Stimulated activated naive CD8-positive, alpha-beta T cell treated with anti-CD3 and anti-CD28 coated beads, Interleukin-15, Interleukin-2, amounts not matched to agents 100 ng/mL and 50 ng/mL, for 24 hours (primary cell): ENCODE results near the gene S100A9.
"Not testable (repeated sequence)": the region's sequence is repeated elsewhere in the genome, so short reads cannot be mapped to it uniquely, and the experiment has no call there.

Experiments used
- H3K27ac Mint-ChIP-seq: one replicate; pipeline ENCODE4 v1.8.0; 2021; ENCODE audit warnings: mild to moderate bottlenecking, mixed read lengths
- H3K27me3 Mint-ChIP-seq: one replicate; pipeline ENCODE4 v1.8.0; 2021; ENCODE audit warnings: mixed read lengths
- H3K36me3 Mint-ChIP-seq: one replicate; pipeline ENCODE4 v1.8.0; 2021; ENCODE audit warnings: low read depth, mixed read lengths
- H3K4me1 Mint-ChIP-seq: one replicate; pipeline ENCODE4 v1.8.0; 2021; ENCODE audit warnings: low read depth, mixed read lengths
- H3K4me3 Mint-ChIP-seq: one replicate; pipeline ENCODE4 v1.8.0; 2021; ENCODE audit warnings: mild to moderate bottlenecking, mixed read lengths
- H3K9me3 Mint-ChIP-seq: one replicate; pipeline ENCODE4 v1.8.0; 2021; ENCODE audit warnings: mixed read lengths

Gene S100A9

DNA sequence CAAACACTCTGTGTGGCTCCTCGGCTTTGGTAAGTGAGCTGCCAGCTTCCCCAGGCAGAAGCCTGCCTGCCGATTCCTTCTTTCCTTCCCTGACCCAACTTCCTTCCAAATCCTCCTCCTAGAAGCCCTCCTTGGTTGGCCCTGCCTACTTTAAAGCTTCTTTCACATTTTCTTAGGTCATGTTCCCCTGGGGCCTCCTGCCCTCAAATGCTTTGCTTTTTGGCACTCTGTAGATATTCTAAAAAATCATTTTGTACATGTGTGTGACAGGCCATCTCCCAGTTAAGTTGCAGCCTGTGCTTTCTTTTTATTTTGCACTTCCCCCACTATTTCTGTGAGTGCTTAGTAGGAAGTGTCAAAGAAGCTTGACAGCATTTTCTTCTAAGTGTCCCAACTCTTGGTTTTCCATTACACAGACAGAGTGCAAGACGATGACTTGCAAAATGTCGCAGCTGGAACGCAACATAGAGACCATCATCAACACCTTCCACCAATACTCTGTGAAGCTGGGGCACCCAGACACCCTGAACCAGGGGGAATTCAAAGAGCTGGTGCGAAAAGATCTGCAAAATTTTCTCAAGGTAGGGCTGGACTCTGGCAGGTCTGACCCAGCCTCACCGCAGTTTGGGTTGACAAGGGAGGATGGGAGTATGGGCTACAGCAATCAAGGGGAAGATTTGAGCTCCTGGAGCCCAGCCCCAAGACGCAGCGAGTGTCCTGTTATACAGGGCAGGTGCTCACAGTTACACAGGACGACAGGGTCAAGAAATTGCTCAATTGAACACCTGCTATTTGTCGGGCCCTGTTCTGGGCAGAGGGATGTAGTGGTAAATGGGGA lies at the start of gene S100A9:
Gene S100A9 (plus strand): TSS at position 2 of the 838 bp plus-strand sequence. CDS start 430 bp downstream, at position 432.
- Mint-ChIP-seq H3K36me3 (no peaks in the 10 kb centered on the region), H3K9me3 (no peaks in the 10 kb centered on the region), H3K4me3 (no peak within 1 kb of the TSS), H3K27me3 (peaks cover 5% of the 10 kb centered on the region), H3K27ac (no peak within 1 kb of the TSS), H3K4me1 (peaks cover 14% of the 10 kb centered on the region)

DNA sequence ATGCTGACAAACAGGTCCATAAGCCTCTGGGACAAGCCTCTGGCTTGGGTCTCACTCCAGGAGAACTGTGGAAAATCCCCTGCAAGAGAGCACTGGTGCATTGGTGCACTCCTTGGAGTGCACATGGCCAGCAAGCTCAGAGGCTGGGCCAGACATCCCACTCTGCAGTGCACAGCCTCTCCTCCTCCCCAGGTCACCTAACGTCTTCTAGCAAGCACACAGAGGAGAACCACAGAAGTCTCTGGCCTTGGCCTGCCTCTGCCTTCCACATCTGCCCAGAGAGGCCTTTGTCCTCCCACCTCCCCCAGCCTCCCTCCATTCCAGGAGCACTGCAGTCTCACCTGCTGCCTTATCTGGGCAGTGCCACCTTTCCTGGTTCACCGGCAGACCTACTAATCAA lies 49.1 kb upstream of the S100A9 start:
- peaks cover 9% of the 10 kb centered on the region for H3K27me3 Mint-ChIP-seq
- no peak overlapping the region for H3K27ac Mint-ChIP-seq
- no peaks in the 10 kb centered on the region for H3K4me1 Mint-ChIP-seq
- no peaks in the 10 kb centered on the region for H3K9me3 Mint-ChIP-seq
- H3K4me3 Mint-ChIP-seq = no peak overlapping the region
- no peaks in the 10 kb centered on the region for H3K36me3 Mint-ChIP-seq

DNA sequence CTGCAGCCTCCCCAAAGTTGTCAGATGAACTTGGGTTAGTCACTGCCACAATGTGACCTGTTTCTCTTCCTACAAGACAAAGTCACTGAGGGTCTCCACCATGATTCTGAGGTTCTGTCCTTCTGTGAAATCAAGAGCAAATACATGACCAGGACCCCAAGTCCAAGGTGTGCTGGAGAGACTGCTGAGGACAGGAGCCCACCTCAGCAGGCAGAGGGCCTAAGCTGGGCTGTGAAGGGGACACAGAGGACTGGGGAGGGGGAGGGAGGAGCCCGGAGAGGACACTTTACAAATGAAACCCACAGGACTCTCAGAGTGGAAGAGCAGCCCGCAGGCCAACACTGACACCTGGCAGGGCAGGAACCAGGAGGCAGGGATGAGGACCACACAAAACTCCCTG lies 48.2 kb upstream of the S100A9 start:
- Mint-ChIP-seq H3K4me1 (no peaks in the 10 kb centered on the region), H3K27ac (no peak overlapping the region), H3K4me3 (no peak overlapping the region), H3K36me3 (no peaks in the 10 kb centered on the region), H3K9me3 (no peaks in the 10 kb centered on the region), H3K27me3 (peaks cover 8% of the 10 kb centered on the region)

DNA sequence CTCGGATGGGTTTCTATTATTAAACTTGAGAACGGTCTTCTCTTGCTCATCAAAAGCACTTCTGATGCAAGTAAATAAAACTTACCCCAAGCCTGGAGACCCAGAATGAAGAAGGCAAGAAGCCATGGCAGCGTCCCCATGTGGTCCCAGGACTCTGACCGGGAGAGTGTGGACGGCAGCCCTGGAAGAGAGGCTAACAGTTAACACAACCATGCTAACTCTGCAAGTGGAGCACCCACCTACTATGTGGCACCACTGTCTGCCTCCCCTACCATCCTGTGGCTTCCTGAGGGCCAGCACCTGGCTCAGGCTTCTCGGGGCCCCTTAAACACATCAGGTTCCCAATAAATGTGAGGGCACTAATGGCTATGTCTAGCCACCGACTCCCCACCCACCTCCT lies 47.1 kb upstream of the S100A9 start:
- H3K4me3 Mint-ChIP-seq = no peak overlapping the region
- H3K36me3 Mint-ChIP-seq = no peaks in the 10 kb centered on the region
- peaks cover 7% of the 10 kb centered on the region for H3K27me3 Mint-ChIP-seq
- no peaks in the 10 kb centered on the region for H3K4me1 Mint-ChIP-seq
- H3K27ac Mint-ChIP-seq = no peak overlapping the region
- H3K9me3 Mint-ChIP-seq = peaks cover 3% of the 10 kb centered on the region

DNA sequence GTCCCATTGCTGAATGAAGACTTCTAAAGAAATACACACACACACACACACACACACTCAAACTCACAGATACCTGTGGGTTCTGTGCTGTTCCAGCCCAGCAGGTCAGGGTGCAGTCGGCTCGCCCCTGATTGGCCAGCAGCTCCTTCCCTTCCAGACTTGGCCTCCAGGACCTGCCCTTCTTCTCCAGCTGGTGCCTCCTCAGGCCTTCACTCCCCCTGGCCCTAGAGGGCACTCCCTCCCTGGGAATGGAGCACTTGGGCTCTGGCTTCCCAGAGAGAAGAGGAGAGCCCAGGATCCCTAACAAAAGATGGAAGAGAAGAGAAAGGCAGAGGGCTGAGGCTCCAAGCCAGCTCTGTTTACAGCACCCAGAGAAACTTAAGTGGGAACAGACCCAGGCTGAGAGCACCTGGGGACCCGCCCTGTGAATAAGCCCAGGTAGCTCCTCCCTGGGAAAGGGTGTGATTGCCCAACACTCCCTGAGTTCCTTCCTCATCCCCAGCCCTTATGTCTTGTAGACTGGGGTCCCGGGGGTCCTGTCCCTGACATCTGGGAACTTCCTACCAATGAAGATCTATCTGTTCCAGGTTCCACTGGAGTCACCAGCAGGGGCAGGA lies 45.0 kb upstream of the S100A9 start, which contains the start of gene PGLYRP3:
Gene PGLYRP3 (minus strand): TSS at position 383 of the 617 bp plus-strand sequence. CDS start 2,287 bp downstream, outside the sequence.
- H3K27ac Mint-ChIP-seq = no peak within 1 kb of the TSS
- peaks cover 15% of the 10 kb centered on the region for H3K27me3 Mint-ChIP-seq
- no peaks in the 10 kb centered on the region for H3K36me3 Mint-ChIP-seq
- H3K9me3 Mint-ChIP-seq = peaks cover 3% of the 10 kb centered on the region
- H3K4me3 Mint-ChIP-seq = no peak within 1 kb of the TSS
- H3K4me1 Mint-ChIP-seq = no peaks in the 10 kb centered on the region

DNA sequence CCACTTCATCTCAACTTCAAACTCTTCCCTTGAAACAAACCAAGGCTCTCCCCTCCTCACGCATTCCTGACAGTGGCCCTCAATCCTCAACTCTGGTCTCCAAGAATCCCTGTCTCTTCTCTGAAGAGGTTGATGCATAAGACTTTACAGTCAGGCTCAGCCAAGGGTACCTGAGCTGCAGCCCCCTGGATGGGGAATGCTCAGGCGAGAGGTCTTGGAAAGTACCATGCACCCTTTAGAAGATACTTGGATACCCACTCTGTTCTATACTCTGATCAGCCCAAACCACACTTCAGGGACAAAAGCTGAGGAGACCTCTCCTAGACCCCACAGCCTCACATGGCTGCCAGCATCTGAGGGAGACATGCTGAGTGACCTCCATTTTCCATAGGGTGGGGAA lies 44.4 kb upstream of the S100A9 start:
- no peak overlapping the region for H3K27ac Mint-ChIP-seq
- peaks cover 3% of the 10 kb centered on the region for H3K9me3 Mint-ChIP-seq
- H3K36me3 Mint-ChIP-seq = no peaks in the 10 kb centered on the region
- H3K27me3 Mint-ChIP-seq = peaks cover 15% of the 10 kb centered on the region
- H3K4me3 Mint-ChIP-seq = no peak overlapping the region
- no peaks in the 10 kb centered on the region for H3K4me1 Mint-ChIP-seq

DNA sequence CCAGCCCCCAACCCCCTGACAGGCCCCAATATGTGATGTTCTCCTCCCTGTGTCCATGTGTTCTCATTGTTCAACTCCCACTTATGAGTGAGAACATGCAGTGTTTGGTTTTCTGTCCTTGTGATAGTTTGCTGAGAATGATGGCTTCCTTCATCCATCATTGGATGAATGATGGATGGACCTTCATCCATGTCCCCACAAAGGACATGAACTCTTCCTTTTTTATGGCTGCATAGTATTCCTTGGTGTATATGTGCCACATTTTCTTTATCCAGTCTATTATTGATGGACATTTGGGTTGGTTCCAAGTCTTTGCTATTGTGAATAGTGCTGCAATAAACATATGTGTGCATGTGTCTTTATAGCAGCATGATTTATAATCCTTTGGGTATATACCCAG lies 43.3 kb upstream of the S100A9 start:
- H3K4me3 Mint-ChIP-seq, H3K4me1 Mint-ChIP-seq, H3K36me3 Mint-ChIP-seq, H3K9me3 Mint-ChIP-seq, H3K27ac Mint-ChIP-seq: not testable (repeated sequence)
- H3K27me3 Mint-ChIP-seq = peaks cover 21% of the 10 kb centered on the region

DNA sequence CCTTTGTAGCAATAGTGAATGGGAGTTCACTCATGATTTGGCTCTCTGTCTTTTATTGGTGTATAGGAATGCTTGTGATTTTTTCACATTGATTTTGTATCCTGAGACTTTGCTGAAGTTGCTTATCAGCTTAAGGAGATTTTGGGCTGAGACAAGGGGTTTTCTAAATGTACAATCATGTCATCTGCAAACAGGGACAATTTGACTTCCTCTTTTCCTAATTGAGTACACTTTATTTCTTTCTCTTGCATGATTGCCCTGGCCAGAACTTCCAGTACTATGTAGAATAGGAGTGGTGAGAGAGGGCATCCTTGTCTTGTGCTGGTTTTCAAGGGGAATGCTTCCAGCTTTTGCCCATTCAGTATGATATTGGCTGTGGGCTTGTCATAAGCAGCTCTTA lies 41.6 kb upstream of the S100A9 start:
- H3K27ac Mint-ChIP-seq, H3K4me3 Mint-ChIP-seq, H3K4me1 Mint-ChIP-seq, H3K36me3 Mint-ChIP-seq, H3K9me3 Mint-ChIP-seq: not testable (repeated sequence)
- H3K27me3 Mint-ChIP-seq = peaks cover 24% of the 10 kb centered on the region

DNA sequence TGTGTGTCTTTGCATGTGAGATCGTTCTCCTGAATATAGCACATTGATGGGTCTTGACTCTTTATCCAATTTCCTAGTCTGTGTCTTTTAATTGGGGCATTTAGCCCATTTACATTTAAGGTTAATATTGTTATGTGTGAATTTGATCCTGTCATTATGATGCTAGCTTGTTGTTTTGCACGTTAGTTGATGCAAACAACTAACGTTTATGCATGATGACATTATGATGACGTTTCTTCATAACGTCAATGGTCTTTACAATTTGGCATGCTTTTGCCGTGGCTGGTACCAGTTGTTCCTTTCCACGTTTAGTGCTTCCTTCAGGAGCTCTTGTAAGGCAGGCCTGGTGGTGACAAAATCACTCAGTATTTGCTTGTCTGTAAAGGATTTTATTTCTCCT lies 39.5 kb upstream of the S100A9 start:
- peaks cover 12% of the 10 kb centered on the region for H3K9me3 Mint-ChIP-seq

DNA sequence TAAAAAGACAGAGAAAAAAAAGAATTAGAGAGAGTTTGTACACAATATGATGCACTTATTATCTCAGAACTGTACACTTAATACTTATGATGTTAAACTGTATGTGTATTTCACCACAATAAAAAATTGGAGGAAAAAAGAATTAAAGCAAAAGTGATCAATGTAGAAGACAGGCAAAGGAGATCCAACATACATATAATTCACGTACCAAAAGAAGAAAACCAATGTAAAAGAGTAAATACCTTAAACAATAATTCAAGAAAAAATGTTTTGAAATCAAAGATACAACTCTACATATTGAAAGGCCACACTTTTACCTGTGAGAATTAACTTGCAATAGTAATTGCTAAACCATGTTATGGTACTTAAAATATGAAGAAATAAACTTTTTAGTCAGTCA lies 35.1 kb upstream of the S100A9 start:
- H3K9me3 Mint-ChIP-seq = peaks cover 20% of the 10 kb centered on the region
- no peaks in the 10 kb centered on the region for H3K4me1 Mint-ChIP-seq
- H3K27me3 Mint-ChIP-seq = peaks cover 9% of the 10 kb centered on the region
- no peak overlapping the region for H3K27ac Mint-ChIP-seq
- no peaks in the 10 kb centered on the region for H3K36me3 Mint-ChIP-seq
- H3K4me3 Mint-ChIP-seq = no peak overlapping the region

More for the DNA sequence above, 39.5 kb upstream of the S100A9 start:
- H3K27me3 Mint-ChIP-seq = peaks cover 24% of the 10 kb centered on the region
- H3K4me3 Mint-ChIP-seq, H3K27ac Mint-ChIP-seq, H3K36me3 Mint-ChIP-seq, H3K4me1 Mint-ChIP-seq: not testable (repeated sequence)

DNA sequence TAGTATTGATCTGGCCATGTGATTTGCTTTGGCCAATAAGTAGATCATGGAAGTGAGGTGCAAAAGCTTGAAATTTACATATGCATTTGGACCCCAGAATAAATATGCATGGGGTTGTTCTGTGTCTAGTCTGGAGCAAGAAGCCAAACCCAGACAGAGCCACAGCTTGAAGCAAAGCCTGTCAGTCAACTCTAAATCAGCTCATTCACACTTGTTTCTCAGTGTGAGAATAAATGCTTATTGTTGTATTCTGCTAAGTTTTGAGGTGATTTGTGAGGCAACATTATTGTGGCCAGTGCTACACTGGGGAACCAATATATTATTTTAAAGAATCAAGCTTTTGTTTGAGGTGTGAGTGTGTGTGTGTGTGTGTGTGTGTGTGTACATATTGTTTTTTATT lies 32.7 kb upstream of the S100A9 start:
- H3K9me3 Mint-ChIP-seq = peaks cover 30% of the 10 kb centered on the region
- H3K36me3 Mint-ChIP-seq = peaks cover 6% of the 10 kb centered on the region
- no peak overlapping the region for H3K4me3 Mint-ChIP-seq
- no peak overlapping the region for H3K27ac Mint-ChIP-seq
- H3K4me1 Mint-ChIP-seq = no peaks in the 10 kb centered on the region
- H3K27me3 Mint-ChIP-seq = peaks cover 13% of the 10 kb centered on the region

DNA sequence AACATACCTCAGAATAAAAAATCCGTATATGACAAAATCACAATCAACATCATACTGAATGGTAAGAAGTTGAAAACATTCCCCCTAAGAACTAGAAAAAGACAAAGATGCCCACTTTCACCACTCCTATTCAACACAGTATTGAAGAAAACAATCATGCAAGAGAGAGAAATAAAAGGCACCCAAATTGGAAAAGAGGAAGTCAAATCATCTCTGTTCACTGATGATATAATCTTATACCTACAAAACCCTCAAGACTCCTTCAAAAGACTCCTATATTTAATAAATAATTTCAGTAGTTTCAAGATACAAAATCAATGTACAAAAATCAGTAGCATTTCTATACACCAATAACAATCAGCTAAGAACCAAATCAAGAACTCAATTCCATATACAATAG lies 23.8 kb upstream of the S100A9 start:
- H3K36me3 Mint-ChIP-seq = no peaks in the 10 kb centered on the region
- H3K9me3 Mint-ChIP-seq = peaks cover 11% of the 10 kb centered on the region
- no peaks in the 10 kb centered on the region for H3K4me1 Mint-ChIP-seq
- H3K27me3 Mint-ChIP-seq = peaks cover 20% of the 10 kb centered on the region
- H3K4me3 Mint-ChIP-seq = no peak overlapping the region
- no peak overlapping the region for H3K27ac Mint-ChIP-seq

DNA sequence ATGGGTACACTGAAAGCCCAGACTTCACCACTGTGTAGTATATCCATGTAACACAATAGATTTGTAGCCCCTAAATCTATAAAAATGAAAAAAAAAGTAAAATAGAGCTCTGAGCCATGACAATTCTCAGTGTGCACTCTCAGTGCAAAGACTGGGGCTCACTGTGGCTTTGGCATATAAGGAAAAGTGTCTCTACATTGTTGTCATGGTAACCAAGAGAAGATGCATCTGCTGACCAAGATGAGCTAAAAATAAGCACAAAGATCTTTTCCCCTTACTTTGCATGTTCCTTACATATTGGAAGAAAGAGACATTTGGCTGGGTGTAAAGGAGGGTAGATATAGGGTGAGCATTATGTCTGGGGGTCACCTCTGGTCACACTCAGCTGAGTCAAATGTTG lies 21.0 kb upstream of the S100A9 start:
- no peaks in the 10 kb centered on the region for H3K36me3 Mint-ChIP-seq
- no peak overlapping the region for H3K27ac Mint-ChIP-seq
- H3K9me3 Mint-ChIP-seq = peaks cover 7% of the 10 kb centered on the region
- H3K4me1 Mint-ChIP-seq = peaks cover 10% of the 10 kb centered on the region
- H3K27me3 Mint-ChIP-seq = peaks cover 12% of the 10 kb centered on the region
- no peak overlapping the region for H3K4me3 Mint-ChIP-seq

DNA sequence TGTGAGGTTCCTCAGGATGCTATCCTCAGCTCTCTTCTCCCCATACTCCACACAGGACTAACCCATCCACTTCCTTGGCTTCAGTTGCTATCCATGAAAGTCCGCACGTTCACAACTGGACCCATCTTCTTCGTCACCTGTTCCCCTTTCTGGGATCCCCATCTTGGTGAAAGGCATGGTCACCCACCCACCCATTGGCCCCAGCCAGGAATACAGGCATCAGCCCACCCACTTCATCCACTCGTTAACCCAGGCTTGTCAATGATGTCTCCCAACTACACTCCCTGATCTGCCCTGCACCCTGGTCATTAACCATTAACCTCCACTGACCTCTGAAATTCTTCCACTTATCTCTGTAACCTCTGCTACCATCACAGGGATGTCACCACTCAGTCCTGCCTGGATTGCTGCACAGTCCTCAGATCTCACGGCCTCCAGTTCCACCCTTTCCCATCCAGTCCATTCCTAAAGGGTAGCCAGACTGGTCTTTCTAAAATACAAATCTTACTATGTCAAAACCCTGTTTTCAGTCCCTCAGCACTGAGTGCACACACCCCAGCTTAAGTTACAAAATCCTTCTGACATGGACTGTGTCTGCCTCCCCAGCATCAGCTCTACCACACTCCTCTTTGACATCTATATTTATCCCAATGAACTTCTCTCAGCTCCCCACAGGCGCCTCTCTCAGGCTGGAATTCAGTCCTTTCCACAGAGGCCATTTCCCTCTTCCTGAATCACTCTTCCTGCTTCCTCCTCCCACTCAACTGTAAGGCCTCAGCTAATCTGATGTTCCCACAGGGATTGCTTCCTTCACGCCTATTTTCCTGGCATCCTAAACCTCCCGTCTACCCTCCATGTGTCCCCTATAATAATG lies 19.4 kb upstream of the S100A9 start:
- H3K27ac Mint-ChIP-seq = no peak overlapping the region
- peaks cover 23% of the 10 kb centered on the region for H3K27me3 Mint-ChIP-seq
- H3K4me1 Mint-ChIP-seq = peaks cover 13% of the 10 kb centered on the region
- no peaks in the 10 kb centered on the region for H3K9me3 Mint-ChIP-seq
- no peak overlapping the region for H3K4me3 Mint-ChIP-seq
- no peaks in the 10 kb centered on the region for H3K36me3 Mint-ChIP-seq

DNA sequence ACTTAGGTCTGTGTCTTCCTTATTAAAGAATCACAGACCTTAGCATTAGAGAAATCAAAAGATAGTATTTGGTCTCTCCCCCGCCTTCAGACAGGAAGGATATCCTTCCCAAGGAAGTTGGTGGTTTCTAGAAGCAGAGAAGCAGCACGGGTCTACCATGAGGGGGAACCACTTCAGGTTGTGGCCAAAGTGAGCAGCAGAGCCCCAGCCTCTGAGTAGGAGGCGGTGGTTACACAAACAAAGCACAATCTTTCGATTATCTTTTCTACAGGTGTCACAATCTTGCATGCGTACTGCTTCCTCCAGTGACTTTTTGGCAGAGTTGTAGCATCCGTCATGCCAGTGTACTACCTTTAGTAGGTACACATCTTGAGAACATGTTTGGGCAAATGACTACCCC lies 17.9 kb upstream of the S100A9 start:
- H3K36me3 Mint-ChIP-seq = no peaks in the 10 kb centered on the region
- peaks cover 26% of the 10 kb centered on the region for H3K4me1 Mint-ChIP-seq
- no peaks in the 10 kb centered on the region for H3K9me3 Mint-ChIP-seq
- H3K27ac Mint-ChIP-seq = no peak overlapping the region
- peaks cover 34% of the 10 kb centered on the region for H3K27me3 Mint-ChIP-seq
- H3K4me3 Mint-ChIP-seq = no peak overlapping the region
